ENCODE data around the gene KREMEN2. TPM values are rescaled to one million over a fixed set of nuclear protein-coding genes. Genes with fewer than 3 reads are reported as not detected.

The KREMEN2 gene
- polyA plus RNA-seq, 3 donors = 0.09 TPM; not detected in 2

DNA sequence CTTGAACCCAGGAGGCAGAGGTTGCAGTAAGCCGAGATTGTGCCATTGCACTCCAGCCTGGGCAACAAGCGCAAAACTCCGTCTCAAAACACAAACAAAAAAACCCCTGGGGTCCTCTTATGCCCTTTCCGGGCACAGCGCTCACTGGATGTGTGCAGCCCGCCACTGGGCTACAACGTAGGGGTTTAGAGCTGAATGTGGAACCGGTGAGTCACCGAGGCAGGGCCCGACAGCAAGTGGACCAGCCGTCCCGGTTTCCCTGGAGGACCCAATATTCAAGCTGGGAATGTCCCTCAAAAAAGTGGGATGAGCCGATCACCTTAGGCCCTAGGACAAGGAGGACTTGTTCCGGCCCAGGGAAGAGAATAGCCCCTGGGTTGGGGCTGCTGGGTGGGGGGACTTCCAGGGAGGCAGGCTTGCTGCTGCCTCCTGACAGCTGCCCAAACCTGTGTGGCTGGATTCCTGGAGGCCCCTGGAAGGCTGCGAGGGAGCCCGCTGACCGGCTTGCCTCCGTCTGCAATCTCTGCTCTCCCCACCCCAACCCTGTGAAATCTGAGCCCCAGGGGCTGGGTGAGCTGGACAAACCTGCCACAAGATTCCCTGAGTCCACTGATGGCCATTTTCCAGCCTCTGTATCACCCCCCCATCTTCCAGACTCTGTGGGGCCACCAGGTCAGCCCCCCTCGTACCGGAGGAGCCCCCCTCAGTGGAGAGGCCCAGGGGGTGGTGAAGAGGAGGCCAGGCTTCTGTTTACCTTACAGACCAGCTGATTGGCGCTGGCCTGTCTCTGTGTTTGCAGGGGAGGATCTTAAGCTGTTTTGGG, 45.7 kb downstream of the KREMEN2 start:
- no peak for DNase-seq
- H4K20me1 ChIP-seq (ENCODE audit: insufficient read depth, low read length) = no peaks in the 10 kb centered on the region
- H3K4me2 ChIP-seq (replicated peaks; ENCODE audit: extremely low read depth, low read length, poor library complexity, severe bottlenecking) = no peak overlapping the region
- no peaks in the 10 kb centered on the region for H3K9me3 ChIP-seq (replicated peaks in 1 of 2; ENCODE audit: control insufficient read depth in 1 of 2, insufficient read depth in 1 of 2, low read length in 2 of 2)
- peaks cover 48 to 54% of the 10 kb centered on the region in 2 donors for H3K4me1 ChIP-seq (ENCODE audit: control insufficient read depth in 1 of 2, insufficient read depth in 2 of 2, low read length in 2 of 2)
- H3K27me3 Mint-ChIP-seq (ENCODE audit: low read depth in 3 of 3) = peaks cover 28 to 46% (median 30%) of the 10 kb centered on the region in 3 donors
- H3K27ac Mint-ChIP-seq = no peak overlapping the region
- peaks cover 51% of the 10 kb centered on the region for H3K4me1 Mint-ChIP-seq
- H3K79me2 ChIP-seq (ENCODE audit: insufficient read depth, low read length) = no peaks in the 10 kb centered on the region
- no peak overlapping the region for H2AFZ ChIP-seq (ENCODE audit: insufficient read depth, low read depth, low read length, poor library complexity, severe bottlenecking)
- H3K4me3 Mint-ChIP-seq = no peak overlapping the region
- H3K9ac ChIP-seq (ENCODE audit: insufficient read depth, low read length, poor library complexity, severe bottlenecking) = no peak overlapping the region
- no peaks in the 10 kb centered on the region for H3K36me3 ChIP-seq (replicated peaks in 1 of 2; ENCODE audit: control insufficient read depth in 1 of 2, insufficient read depth in 2 of 2, low read length in 2 of 2)
- peaks cover 5 to 6% of the 10 kb centered on the region in 2 donors for H3K36me3 Mint-ChIP-seq
- TF ChIP-seq, protein P1, sequence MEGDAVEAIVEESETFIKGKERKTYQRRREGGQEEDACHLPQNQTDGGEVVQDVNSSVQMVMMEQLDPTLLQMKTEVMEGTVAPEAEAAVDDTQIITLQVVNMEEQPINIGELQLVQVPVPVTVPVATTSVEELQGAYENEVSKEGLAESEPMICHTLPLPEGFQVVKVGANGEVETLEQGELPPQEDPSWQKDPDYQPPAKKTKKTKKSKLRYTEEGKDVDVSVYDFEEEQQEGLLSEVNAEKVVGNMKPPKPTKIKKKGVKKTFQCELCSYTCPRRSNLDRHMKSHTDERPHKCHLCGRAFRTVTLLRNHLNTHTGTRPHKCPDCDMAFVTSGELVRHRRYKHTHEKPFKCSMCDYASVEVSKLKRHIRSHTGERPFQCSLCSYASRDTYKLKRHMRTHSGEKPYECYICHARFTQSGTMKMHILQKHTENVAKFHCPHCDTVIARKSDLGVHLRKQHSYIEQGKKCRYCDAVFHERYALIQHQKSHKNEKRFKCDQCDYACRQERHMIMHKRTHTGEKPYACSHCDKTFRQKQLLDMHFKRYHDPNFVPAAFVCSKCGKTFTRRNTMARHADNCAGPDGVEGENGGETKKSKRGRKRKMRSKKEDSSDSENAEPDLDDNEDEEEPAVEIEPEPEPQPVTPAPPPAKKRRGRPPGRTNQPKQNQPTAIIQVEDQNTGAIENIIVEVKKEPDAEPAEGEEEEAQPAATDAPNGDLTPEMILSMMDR (IDR thresholded peaks at IDR 0.05) = no peak
- intact Hi-C loops (cut with micrococcal nuclease) = no loop called here
- H3K27me3 ChIP-seq (ENCODE audit: control insufficient read depth in 2 of 2, insufficient read depth in 2 of 2, low read length in 2 of 2) = peaks cover 0 to 30% of the 10 kb centered on the region in 2 donors
- H3K27ac ChIP-seq (ENCODE audit: low read depth in 1 of 2, low read length in 2 of 2) = no peak overlapping the region
- H3K9me3 Mint-ChIP-seq = peaks cover 0 to 4% (median 0%) of the 10 kb centered on the region in 7 donors
- WGBS (ENCODE audit: insufficient coverage) = 96% methylated on average over 16 of the region's 21 CpGs
- no peak overlapping the region for H3K4me3 ChIP-seq (replicated peaks in 1 of 3; ENCODE audit: low read depth in 2 of 3, low read length in 3 of 3)

DNA sequence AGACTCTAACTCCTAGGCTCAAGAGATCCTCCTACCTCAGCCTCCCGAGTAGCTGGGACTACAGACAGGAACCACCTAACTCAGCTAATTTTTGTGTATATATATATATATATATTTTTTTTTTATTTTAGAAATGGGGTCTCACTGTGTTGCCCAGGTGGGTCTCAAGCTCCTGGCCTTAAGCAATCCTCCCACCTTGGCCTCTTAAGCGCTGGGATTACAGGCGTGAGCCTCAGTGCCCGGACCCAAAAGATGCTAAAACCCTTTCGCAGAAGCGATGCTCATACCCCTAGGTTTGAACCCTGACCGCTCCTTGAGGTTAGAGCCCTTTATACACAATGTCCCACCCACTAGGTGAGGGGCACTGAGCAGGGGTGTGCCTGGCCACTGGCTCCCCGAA, 46.4 kb downstream of the KREMEN2 start:
- no peaks in the 10 kb centered on the region for H3K36me3 ChIP-seq (replicated peaks in 1 of 2; ENCODE audit: control insufficient read depth in 1 of 2, insufficient read depth in 2 of 2, low read length in 2 of 2)
- TF ChIP-seq, protein P1 (IDR thresholded peaks at IDR 0.05) = no peak
- H4K20me1 ChIP-seq (ENCODE audit: insufficient read depth, low read length) = no peaks in the 10 kb centered on the region
- no peak overlapping the region for H3K4me2 ChIP-seq (replicated peaks; ENCODE audit: extremely low read depth, low read length, poor library complexity, severe bottlenecking)
- H3K36me3 Mint-ChIP-seq = peaks cover 5 to 6% of the 10 kb centered on the region in 2 donors
- no peak overlapping the region for H3K27ac Mint-ChIP-seq
- no peak overlapping the region for H2AFZ ChIP-seq (ENCODE audit: insufficient read depth, low read depth, low read length, poor library complexity, severe bottlenecking)
- H3K9me3 Mint-ChIP-seq = peaks cover 0 to 2% (median 0%) of the 10 kb centered on the region in 7 donors
- peaks cover 0 to 31% of the 10 kb centered on the region in 2 donors for H3K27me3 ChIP-seq (ENCODE audit: control insufficient read depth in 2 of 2, insufficient read depth in 2 of 2, low read length in 2 of 2)
- H3K9ac ChIP-seq (ENCODE audit: insufficient read depth, low read length, poor library complexity, severe bottlenecking) = no peak overlapping the region
- WGBS (ENCODE audit: insufficient coverage) = 97% methylated on average over 6 of the region's 8 CpGs
- no peaks in the 10 kb centered on the region for H3K9me3 ChIP-seq (replicated peaks in 1 of 2; ENCODE audit: control insufficient read depth in 1 of 2, insufficient read depth in 1 of 2, low read length in 2 of 2)
- DNase-seq = no peak
- peaks cover 41 to 47% of the 10 kb centered on the region in 2 donors for H3K4me1 ChIP-seq (ENCODE audit: control insufficient read depth in 1 of 2, insufficient read depth in 2 of 2, low read length in 2 of 2)
- no peak overlapping the region for H3K4me3 ChIP-seq (replicated peaks in 1 of 3; ENCODE audit: low read depth in 2 of 3, low read length in 3 of 3)
- peaks cover 46% of the 10 kb centered on the region for H3K4me1 Mint-ChIP-seq
- H3K27me3 Mint-ChIP-seq (ENCODE audit: low read depth in 3 of 3) = peaks cover 28 to 41% (median 31%) of the 10 kb centered on the region in 3 donors
- no peaks in the 10 kb centered on the region for H3K79me2 ChIP-seq (ENCODE audit: insufficient read depth, low read length)
- H3K27ac ChIP-seq (ENCODE audit: low read depth in 1 of 2, low read length in 2 of 2) = no peak overlapping the region
- intact Hi-C loops (cut with micrococcal nuclease) = no loop called here
- H3K4me3 Mint-ChIP-seq = no peak overlapping the region
